ACC112 (cell line): ENCODE results near the gene OR2Y1.
"Not testable (repeated sequence)": the region's sequence is repeated elsewhere in the genome, so short reads cannot be mapped to it uniquely, and the experiment has no call there.

Experiments used
- H2AFZ ChIP-seq: fragments of 200-600 bp; sonication (generic); one replicate; pipeline ENCODE4 v1.6.0; 2017; ENCODE audit warnings: antibody characterized with exemption, low read length; ENCODE audit not compliant: unreplicated experiment
- H3K27ac ChIP-seq: fragments of 200-600 bp; sonication (generic); 2 replicates; pipeline ENCODE4 v1.5.1; 2014; ENCODE audit warnings: low read depth, mild to moderate bottlenecking, antibody characterized with exemption, low read length, moderate library complexity
- H3K27me3 ChIP-seq: fragments of 200-600 bp; sonication (generic); 2 replicates; pipeline ENCODE4 v1.6.1; 2014; ENCODE audit warnings: mild to moderate bottlenecking, antibody characterized with exemption, low read length, moderate library complexity, mixed read lengths; ENCODE audit not compliant: insufficient read depth
- H3K36me3 ChIP-seq: fragments of 200-600 bp; sonication (generic); 2 replicates; pipeline ENCODE4 v1.6.1; 2016; ENCODE audit warnings: mild to moderate bottlenecking, antibody characterized with exemption, low read length, moderate library complexity, mixed read lengths; ENCODE audit not compliant: insufficient read depth
- H3K4me1 ChIP-seq: fragments of 200-600 bp; sonication (generic); one replicate; pipeline ENCODE4 v1.6.1; 2016; ENCODE audit warnings: low read length, mixed read lengths; ENCODE audit not compliant: insufficient read depth, unreplicated experiment, control insufficient read depth
- H3K4me3 ChIP-seq: fragments of 200-600 bp; sonication (generic); 2 replicates; pipeline ENCODE4 v1.5.1; 2014; ENCODE audit warnings: mild to moderate bottlenecking, low read depth, low read length
- H3K79me2 ChIP-seq: fragments of 200-600 bp; sonication (generic); one replicate; pipeline ENCODE4 v1.6.0; 2016; ENCODE audit warnings: low read length; ENCODE audit not compliant: control insufficient read depth, unreplicated experiment, insufficient read depth

Gene OR2Y1

DNA sequence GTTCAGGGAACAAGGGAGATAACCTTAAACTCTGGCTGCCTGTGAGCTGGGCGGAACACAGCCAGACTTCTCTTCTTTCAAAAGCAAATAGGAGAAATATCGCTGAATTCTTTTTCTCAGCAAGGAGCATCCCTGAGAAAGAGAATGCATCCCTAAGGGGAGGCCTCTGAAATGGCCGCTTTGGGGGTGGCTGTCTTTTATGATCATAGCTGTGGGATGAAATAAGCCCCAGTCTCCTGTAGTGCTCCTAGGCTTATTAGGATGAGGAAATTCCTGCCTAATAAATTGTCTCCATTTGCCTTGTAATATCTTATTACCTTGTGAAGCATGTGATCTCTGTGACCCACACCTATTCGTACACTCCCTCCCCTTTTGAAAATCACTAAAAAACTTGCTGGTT is 39.4 kb downstream of the OR2Y1 start:
- H3K79me2 ChIP-seq, H2AFZ ChIP-seq, H3K4me3 ChIP-seq, H3K36me3 ChIP-seq, H3K4me1 ChIP-seq, H3K27ac ChIP-seq: not testable (repeated sequence)
- peaks cover 56% of the 10 kb centered on the region for H3K27me3 ChIP-seq

DNA sequence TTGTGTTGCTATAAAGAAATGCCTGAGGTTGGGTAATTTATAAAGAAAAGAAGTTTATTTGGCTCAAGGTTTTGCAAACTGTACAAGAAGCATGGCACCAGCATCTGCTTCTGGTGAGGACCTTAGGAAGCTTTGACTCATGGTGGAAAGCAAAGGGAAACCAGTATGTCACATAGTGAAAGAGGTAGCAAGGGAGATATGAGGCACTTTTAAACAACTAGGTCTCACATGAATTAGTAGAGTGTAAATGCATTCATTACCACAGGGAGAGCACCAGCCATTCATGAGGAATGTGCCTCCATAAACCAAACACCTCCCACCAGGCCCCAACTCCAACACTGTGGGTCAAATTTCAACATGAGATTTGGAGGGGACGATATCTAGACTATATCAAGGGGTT is 40.8 kb downstream of the OR2Y1 start:
- Histone ChIP-seq H2AFZ (no peak overlapping the region), H3K27ac (no peak overlapping the region), H3K4me3 (no peak overlapping the region), H3K27me3 (peaks cover 69% of the 10 kb centered on the region), H3K4me1 (no peaks in the 10 kb centered on the region), H3K36me3 (no peaks in the 10 kb centered on the region), H3K79me2 (no peaks in the 10 kb centered on the region)

DNA sequence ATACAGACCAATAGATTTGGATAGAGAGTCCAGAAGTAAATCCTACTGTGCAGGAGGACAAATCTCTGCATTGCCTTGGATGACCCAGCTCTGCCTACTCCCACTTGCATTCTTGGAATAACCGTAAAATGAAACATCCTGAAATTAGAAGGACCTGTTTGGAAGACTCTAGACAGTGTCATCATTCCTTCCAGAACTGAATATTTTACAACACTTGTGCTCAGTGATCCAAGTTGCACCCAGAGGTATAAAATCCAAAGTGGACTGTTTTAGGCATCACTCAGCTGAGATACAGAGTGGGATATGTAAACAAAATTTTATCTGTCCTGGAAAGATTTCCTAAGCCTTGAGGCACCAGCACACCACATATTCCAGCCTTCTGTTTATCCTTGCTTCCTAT is 43.7 kb downstream of the OR2Y1 start:
- Histone ChIP-seq H3K4me3 (no peak overlapping the region), H2AFZ (no peak overlapping the region), H3K4me1 (no peaks in the 10 kb centered on the region), H3K36me3 (no peaks in the 10 kb centered on the region), H3K79me2 (no peaks in the 10 kb centered on the region), H3K27ac (no peak overlapping the region), H3K27me3 (peaks cover 92% of the 10 kb centered on the region)

DNA sequence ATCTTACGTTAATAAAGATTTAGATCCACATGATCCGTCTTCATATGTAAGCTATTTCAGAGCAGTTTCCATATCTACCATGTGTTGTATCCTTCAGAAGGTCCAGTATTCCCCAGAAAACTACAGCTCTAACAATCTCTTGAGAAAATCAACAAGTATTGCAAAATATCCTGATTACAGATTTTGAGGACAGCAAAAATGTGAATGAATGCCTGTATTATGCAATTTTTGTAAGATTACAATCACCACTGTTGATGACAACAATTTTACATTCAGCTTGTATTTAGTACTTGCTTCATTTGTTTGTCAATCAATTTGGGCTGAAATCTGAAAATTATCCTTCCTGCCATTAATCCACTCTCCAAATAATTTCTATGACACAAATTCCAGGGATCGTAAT is 47.4 kb downstream of the OR2Y1 start:
- no peaks in the 10 kb centered on the region for H3K79me2 ChIP-seq
- no peaks in the 10 kb centered on the region for H3K4me1 ChIP-seq
- peaks cover 99% of the 10 kb centered on the region for H3K27me3 ChIP-seq
- no peaks in the 10 kb centered on the region for H3K36me3 ChIP-seq
- no peak overlapping the region for H2AFZ ChIP-seq
- H3K4me3 ChIP-seq, result no peak overlapping the region
- no peak overlapping the region for H3K27ac ChIP-seq

DNA sequence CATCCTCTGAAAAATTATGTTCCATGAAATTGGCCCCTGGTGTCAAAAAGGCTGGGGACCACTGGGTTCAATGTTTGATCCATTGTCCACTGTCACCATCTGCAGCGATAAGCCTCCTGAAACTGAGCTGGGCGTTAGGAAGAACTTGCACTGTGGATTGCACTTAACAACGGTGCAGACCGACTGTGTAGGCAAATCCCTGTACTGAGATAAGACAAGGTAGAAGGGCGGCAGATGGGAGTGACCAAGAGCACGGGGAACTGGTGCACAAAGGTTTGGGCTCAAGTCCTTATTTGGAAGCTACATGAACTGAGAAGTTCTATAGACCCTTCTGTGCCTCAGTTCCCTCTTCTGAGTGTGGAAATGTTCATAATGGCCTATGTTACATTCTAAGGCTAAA is 48.8 kb downstream of the OR2Y1 start:
- Histone ChIP-seq H2AFZ (no peak overlapping the region), H3K27ac (no peak overlapping the region), H3K4me1 (no peaks in the 10 kb centered on the region), H3K79me2 (no peaks in the 10 kb centered on the region), H3K36me3 (no peaks in the 10 kb centered on the region), H3K4me3 (no peak overlapping the region), H3K27me3 (peaks cover 99% of the 10 kb centered on the region)

DNA sequence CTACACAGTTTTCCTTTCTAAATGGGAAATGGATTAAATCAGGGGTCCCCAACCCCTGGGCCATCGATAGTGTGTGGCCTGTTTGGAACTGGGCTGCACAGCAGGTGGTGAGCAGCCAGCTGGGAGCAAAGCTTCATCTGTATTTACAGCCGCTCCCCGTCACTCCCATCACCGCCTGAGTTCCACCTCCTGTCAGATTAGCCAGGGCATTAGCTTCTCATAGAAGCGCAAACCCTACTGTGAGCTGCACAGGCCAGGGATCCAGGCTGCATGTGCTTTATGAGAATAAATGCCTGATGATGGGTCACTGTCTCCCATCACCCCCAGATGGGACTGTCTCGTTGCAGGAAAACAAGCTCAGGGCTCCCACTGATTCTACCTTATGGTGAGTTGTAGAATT is 49.3 kb downstream of the OR2Y1 start:
- Histone ChIP-seq H3K27me3 (peaks cover 99% of the 10 kb centered on the region), H2AFZ (no peak overlapping the region)

DNA sequence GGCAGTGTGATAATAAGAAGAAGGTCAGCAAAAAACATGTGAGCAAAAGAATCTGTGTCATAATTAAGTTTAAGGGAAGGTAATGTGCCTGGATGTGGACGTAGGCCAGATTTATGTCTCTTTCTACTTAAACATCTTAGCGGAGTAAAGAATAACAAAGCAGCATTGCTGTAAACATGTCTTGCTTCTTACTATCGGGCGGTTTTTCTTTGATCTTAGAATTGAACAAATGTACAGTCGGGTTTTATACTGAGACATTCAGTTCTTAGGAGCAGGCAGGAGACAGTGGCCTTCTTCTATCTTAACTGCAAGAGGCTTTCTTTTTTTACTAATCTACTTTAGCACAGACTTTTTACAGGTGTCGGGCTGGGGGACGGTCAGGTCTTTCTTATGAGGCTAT is 50.1 kb downstream of the OR2Y1 start:
- H3K27ac ChIP-seq, result no peak overlapping the region
- H3K79me2 ChIP-seq, result no peaks in the 10 kb centered on the region
- no peaks in the 10 kb centered on the region for H3K4me1 ChIP-seq
- H3K36me3 ChIP-seq, result no peaks in the 10 kb centered on the region
- no peak overlapping the region for H3K4me3 ChIP-seq
- no peak overlapping the region for H2AFZ ChIP-seq
- H3K27me3 ChIP-seq, result peaks cover 99% of the 10 kb centered on the region

More for the DNA sequence above, 49.3 kb downstream of the OR2Y1 start:
- H3K4me3 ChIP-seq, result no peak overlapping the region
- H3K27ac ChIP-seq, result no peak overlapping the region
- no peaks in the 10 kb centered on the region for H3K79me2 ChIP-seq
- no peaks in the 10 kb centered on the region for H3K4me1 ChIP-seq
- no peaks in the 10 kb centered on the region for H3K36me3 ChIP-seq
